Measurements from ENCODE around the gene SVOPL. TPM values are rescaled to one million over a fixed set of nuclear protein-coding genes. Genes with fewer than 3 reads are reported as not detected.

The SVOPL gene
- total and polyA plus RNA-seq, 10 of the 15 experiments (the other 5 are each of a cell fraction or from before 2014, with no cell fraction given), result 0.15 TPM; not detected in 9

DNA sequence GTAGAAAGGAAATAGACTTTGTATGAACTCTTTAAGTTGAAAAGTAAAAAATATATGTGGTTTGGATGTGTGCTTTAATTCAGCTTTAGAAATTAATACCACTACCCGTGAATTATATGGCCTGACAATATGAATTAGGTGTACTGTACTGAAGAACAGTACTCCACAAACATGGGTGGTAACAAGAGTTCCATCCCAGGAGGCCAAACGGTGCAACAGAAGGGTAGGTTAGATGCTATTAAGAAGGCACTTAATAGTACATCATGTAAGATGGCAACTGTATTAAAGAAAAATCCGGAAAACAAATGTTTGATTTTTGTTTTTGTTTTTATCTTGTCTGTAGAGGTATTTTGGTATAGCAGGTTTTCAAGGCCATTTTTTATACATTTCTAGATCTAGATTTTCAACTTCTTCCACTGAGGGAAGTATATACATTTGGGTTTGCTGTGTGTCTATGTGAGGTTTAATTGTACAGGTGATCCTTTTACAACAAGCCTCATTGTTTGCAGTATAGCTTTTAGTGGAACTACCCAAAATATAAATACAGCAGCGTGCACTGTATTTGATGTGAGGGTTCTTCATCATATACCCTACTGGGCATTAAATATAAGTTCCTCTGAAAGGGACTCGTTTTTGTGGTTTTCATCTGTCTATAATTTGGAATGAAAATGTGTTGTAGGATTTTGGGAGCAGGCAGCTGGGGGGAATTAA, 115.7 kb downstream of the SVOPL start:
- ATAC-seq (no peak), FAIRE-seq (no peak), DNase-seq (ENCODE audit: low read depth, low spot score) (no peak)
- Histone ChIP-seq H3K27me3 (replicated peaks in 1 of 2; ENCODE audit: control insufficient read depth in 2 of 2, insufficient read depth in 2 of 2, low read length in 1 of 2) (no peaks in the 10 kb centered on the region), H3K9ac (ENCODE audit: control insufficient read depth, insufficient read depth, low read length) (no peak overlapping the region), H3K4me2 (ENCODE audit: control insufficient read depth, insufficient read depth) (no peak overlapping the region), H3K9me3 (replicated peaks; ENCODE audit: control insufficient read depth, insufficient read depth, low read length) (no peaks in the 10 kb centered on the region), H3K79me2 (ENCODE audit: control insufficient read depth, insufficient read depth, low read length) (no peaks in the 10 kb centered on the region), H3K36me3 (ENCODE audit: control insufficient read depth in 2 of 2, insufficient read depth in 2 of 2, low read length in 1 of 2) (peaks cover 0 to 4% of the 10 kb centered on the region in 2 experiments; a peak in 1 of 4 replicates), H3K4me1 (ENCODE audit: control insufficient read depth, insufficient read depth, low read length) (no peaks in the 10 kb centered on the region), H3K4me3 (no peak overlapping the region), H3K27ac (ENCODE audit: control insufficient read depth, insufficient read depth) (no peak overlapping the region), H4K20me1 (ENCODE audit: control insufficient read depth, insufficient read depth) (no peaks in the 10 kb centered on the region), H2AFZ (ENCODE audit: control insufficient read depth, low read depth, low read length) (no peak overlapping the region)
- no TSS peak for BruUV-seq (replicated peaks)
- ChIA-PET POLR2A (no interaction called here), RAD21 (ENCODE audit: unreplicated experiment) (no interaction called here), SMC1A (ENCODE audit: uncharacterized antibody, unreplicated experiment) (interaction anchor here (0.7 kb wide), 1 partner anchor 177 kb away, joined by 3 read pairs; no protein-coding TSS in a partner anchor), CTCF (no interaction called here)
- 98% methylated on average over 5 of the region's 5 CpGs for WGBS (ENCODE audit: insufficient coverage, insufficient replicate concordance, low lambda C conversion rate, missing lambda C conversion rate)
- in situ Hi-C loops (cut with MboI), result no loop called here
- TF ChIP-seq, protein P1, sequence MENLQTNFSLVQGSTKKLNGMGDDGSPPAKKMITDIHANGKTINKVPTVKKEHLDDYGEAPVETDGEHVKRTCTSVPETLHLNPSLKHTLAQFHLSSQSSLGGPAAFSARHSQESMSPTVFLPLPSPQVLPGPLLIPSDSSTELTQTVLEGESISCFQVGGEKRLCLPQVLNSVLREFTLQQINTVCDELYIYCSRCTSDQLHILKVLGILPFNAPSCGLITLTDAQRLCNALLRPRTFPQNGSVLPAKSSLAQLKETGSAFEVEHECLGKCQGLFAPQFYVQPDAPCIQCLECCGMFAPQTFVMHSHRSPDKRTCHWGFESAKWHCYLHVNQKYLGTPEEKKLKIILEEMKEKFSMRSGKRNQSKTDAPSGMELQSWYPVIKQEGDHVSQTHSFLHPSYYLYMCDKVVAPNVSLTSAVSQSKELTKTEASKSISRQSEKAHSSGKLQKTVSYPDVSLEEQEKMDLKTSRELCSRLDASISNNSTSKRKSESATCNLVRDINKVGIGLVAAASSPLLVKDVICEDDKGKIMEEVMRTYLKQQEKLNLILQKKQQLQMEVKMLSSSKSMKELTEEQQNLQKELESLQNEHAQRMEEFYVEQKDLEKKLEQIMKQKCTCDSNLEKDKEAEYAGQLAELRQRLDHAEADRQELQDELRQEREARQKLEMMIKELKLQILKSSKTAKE (IDR thresholded peaks at IDR 0.05; ENCODE audit: low read depth, poor library complexity, severe bottlenecking), result no peak
- intact Hi-C loops (cut with micrococcal nuclease; ENCODE audit: unreplicated experiment), result no loop called here

GRCh38 chr7:138584696-138585095, 116.5 kb downstream of the SVOPL start:
- H3K27me3 ChIP-seq (replicated peaks in 1 of 2; ENCODE audit: control insufficient read depth in 2 of 2, insufficient read depth in 2 of 2, low read length in 1 of 2), result no peaks in the 10 kb centered on the region
- POLR2A ChIA-PET, result no interaction called here
- no peak overlapping the region for H3K4me2 ChIP-seq (ENCODE audit: control insufficient read depth, insufficient read depth)
- SMC1A ChIA-PET (ENCODE audit: uncharacterized antibody, unreplicated experiment), result interaction anchor here (1.8 kb wide), 1 partner anchor 423 kb away, joined by 5 read pairs; no protein-coding TSS in a partner anchor
- RAD21 ChIA-PET (ENCODE audit: unreplicated experiment), result interaction anchor here (0.7 kb wide), 1 partner anchor 154 kb away, joined by 3 read pairs; no protein-coding TSS in a partner anchor
- no peak overlapping the region for H3K4me3 ChIP-seq
- peaks cover 0 to 4% of the 10 kb centered on the region in 2 experiments; a peak in 1 of 4 replicates for H3K36me3 ChIP-seq (ENCODE audit: control insufficient read depth in 2 of 2, insufficient read depth in 2 of 2, low read length in 1 of 2)
- no peak overlapping the region for H3K9ac ChIP-seq (ENCODE audit: control insufficient read depth, insufficient read depth, low read length)
- intact Hi-C loops (cut with micrococcal nuclease; ENCODE audit: unreplicated experiment), result no loop called here
- no peaks in the 10 kb centered on the region for H3K79me2 ChIP-seq (ENCODE audit: control insufficient read depth, insufficient read depth, low read length)
- no peak overlapping the region for H3K27ac ChIP-seq (ENCODE audit: control insufficient read depth, insufficient read depth)
- no peaks in the 10 kb centered on the region for H3K9me3 ChIP-seq (replicated peaks; ENCODE audit: control insufficient read depth, insufficient read depth, low read length)
- FAIRE-seq (no peak), DNase-seq (ENCODE audit: low read depth, low spot score) (no peak), ATAC-seq (no peak)
- H3K4me1 ChIP-seq (ENCODE audit: control insufficient read depth, insufficient read depth, low read length), result no peaks in the 10 kb centered on the region
- no peak for TF ChIP-seq BRCA1 (IDR thresholded peaks at IDR 0.05; ENCODE audit: low read depth, low read length)
- no peak for TF ChIP-seq ETV6 (conservative IDR thresholded peaks at IDR 0.05 in 1 of 2, IDR thresholded peaks at IDR 0.05 in 1 of 2; ENCODE audit: borderline replicate concordance in 1 of 2, low read depth in 1 of 2)
- in situ Hi-C loops (cut with MboI), result no loop called here
- 66% methylated on average over 4 of the region's 4 CpGs for WGBS (ENCODE audit: insufficient coverage, insufficient replicate concordance, low lambda C conversion rate, missing lambda C conversion rate)
- CTCF ChIA-PET, result no interaction called here
- H4K20me1 ChIP-seq (ENCODE audit: control insufficient read depth, insufficient read depth), result no peaks in the 10 kb centered on the region
- BruUV-seq (replicated peaks), result no TSS peak
- H2AFZ ChIP-seq (ENCODE audit: control insufficient read depth, low read depth, low read length), result no peak overlapping the region
